K562 (cell line): ENCODE results near the gene C20orf141.
"Not testable (repeated sequence)": the region's sequence is repeated elsewhere in the genome, so short reads cannot be mapped to it uniquely, and the experiment has no call there.

ENCODE experiments used
- CTCF ChIP-seq, 3 experiments: IDR thresholded peaks in 2 of 3; conservative IDR thresholded peaks in 1 of 3; 2 replicates each; pipeline ENCODE4 v1.5.1; 2011 to 2012; ENCODE audit warnings: low read length in 3 of 3, mild to moderate bottlenecking in 3 of 3, control low read depth in 2 of 3, improper control_type of control experiment in 1 of 3, inconsistent platforms in 1 of 3, low read depth in 1 of 3, mixed read lengths in 1 of 3, moderate library complexity in 1 of 3; ENCODE audit not compliant: insufficient read depth in 2 of 3
- JUNB ChIP-seq: fragments of 450-650 bp; formaldehyde crosslinking; conservative IDR thresholded peaks from 2 replicates; pipeline ENCODE4 v1.4.0; 2020; ENCODE audit warnings: mild to moderate bottlenecking
- SP1 ChIP-seq: sonication (generic); formaldehyde crosslinking; IDR thresholded peaks from 2 replicates; pipeline ENCODE4 v1.8.1; 2022; ENCODE audit warnings: mild to moderate bottlenecking, missing genetic modification reagents

GRCh38 chr20:2807929-2808328 is 6.9 kb upstream of the C20orf141 start:
- TF ChIP-seq CTCF (IDR thresholded peaks at IDR 0.05 in 2 of 3, conservative IDR thresholded peaks at IDR 0.05 in 1 of 3; ENCODE audit: insufficient read depth in 2 of 3, low read depth in 1 of 3, low read length in 3 of 3); JUNB; SP1 (CRISPR knock-in tag): not testable (repeated sequence)
